WTC11 (cell line): ENCODE measurements around the gene STK11.

Experiments used
- E2F1 ChIP-seq: sonication (generic); formaldehyde crosslinking; IDR thresholded peaks from 2 replicates; pipeline ENCODE4 v1.8.0; 2022; ENCODE audit warnings: mild to moderate bottlenecking, missing genetic modification reagents
- SP1 ChIP-seq: sonication (generic); formaldehyde crosslinking; conservative IDR thresholded peaks from 2 replicates; pipeline ENCODE4 v1.8.1; 2022; ENCODE audit warnings: missing genetic modification reagents
- TF ChIP-seq, protein P1 (sequence below): sonication (generic); formaldehyde crosslinking; conservative IDR thresholded peaks from 2 replicates; pipeline ENCODE4 v1.8.1; 2022; ENCODE audit warnings: mild to moderate bottlenecking, missing genetic modification reagents
- TF ChIP-seq, protein P2 (sequence below): sonication (generic); formaldehyde crosslinking; IDR thresholded peaks from 2 replicates; pipeline ENCODE4 v1.8.1; 2022; ENCODE audit warnings: low read depth, mild to moderate bottlenecking, moderate library complexity, missing genetic modification reagents, borderline replicate concordance

- TF ChIP-seq, protein P1, sequence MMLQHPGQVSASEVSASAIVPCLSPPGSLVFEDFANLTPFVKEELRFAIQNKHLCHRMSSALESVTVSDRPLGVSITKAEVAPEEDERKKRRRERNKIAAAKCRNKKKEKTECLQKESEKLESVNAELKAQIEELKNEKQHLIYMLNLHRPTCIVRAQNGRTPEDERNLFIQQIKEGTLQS (CRISPR knock-in tag), result no peak
- TF ChIP-seq SP1 (no peak), E2F1 (no peak)
- TF ChIP-seq, protein P2, sequence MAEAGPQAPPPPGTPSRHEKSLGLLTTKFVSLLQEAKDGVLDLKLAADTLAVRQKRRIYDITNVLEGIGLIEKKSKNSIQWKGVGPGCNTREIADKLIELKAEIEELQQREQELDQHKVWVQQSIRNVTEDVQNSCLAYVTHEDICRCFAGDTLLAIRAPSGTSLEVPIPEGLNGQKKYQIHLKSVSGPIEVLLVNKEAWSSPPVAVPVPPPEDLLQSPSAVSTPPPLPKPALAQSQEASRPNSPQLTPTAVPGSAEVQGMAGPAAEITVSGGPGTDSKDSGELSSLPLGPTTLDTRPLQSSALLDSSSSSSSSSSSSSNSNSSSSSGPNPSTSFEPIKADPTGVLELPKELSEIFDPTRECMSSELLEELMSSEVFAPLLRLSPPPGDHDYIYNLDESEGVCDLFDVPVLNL (CRISPR knock-in tag), result no peak
Observed at GRCh38 chr19:1156305-1156801, 49.2 kb upstream of the STK11 start.
